Caco-2 (cell line): ENCODE measurements around the gene TRIO. TPM values are rescaled to one million over a fixed set of nuclear protein-coding genes. Genes with fewer than 3 reads are reported as not detected.
A peak's percentile ranks its signal among the peaks of the same experiment; 100 is the strongest.

ENCODE experiments used
- BruUV-seq: library from RNA; stranded (reverse); fragments of 400-500 nt; replicated peaks from 2 replicates; lab custom pipeline; 2021; lab: Mats Ljungman, UMichigan
- CTCF ChIA-PET: fragments of 300-600 bp; sonication (Branson Sonifier 250); formaldehyde crosslinking; loops from one replicate; lab custom pipeline; 2022; ENCODE audit warnings: antibody characterized with exemption; lab: Charles Lee
- POLR2A ChIA-PET: fragments of 300-600 bp; sonication (Branson Sonifier 250); formaldehyde crosslinking; loops from one replicate; lab custom pipeline; 2022; ENCODE audit warnings: antibody characterized with exemption; lab: Charles Lee
- DNase-seq, 2 experiments: peaks; one replicate each; pipeline versions ENCODE4 v3.0.0 to v3.0.0-alpha.2; 2020 to 2022
- H3K27me3 ChIP-seq: replicated peaks from 2 replicates; pipeline ENCODE4 v1.6.0; 2011; ENCODE audit warnings: low read length; ENCODE audit not compliant: control insufficient read depth, insufficient read depth
- H3K36me3 ChIP-seq: 2 replicates; pipeline ENCODE4 v1.5.1; 2011; ENCODE audit warnings: low read length; ENCODE audit not compliant: control insufficient read depth, insufficient read depth
- H3K4me1 ChIP-seq: fragments of 250-450 bp; sonication (Bioruptor Pico); 2 replicates; pipeline ENCODE4 v1.5.1; 2020; ENCODE audit warnings: mild to moderate bottlenecking
- H3K4me3 ChIP-seq: 2 replicates; pipeline ENCODE4 v1.5.1; 2011; ENCODE audit warnings: low read depth, mild to moderate bottlenecking, control low read depth, low read length
- H3K9me3 ChIP-seq: fragments of 250-450 bp; sonication (Bioruptor Pico); 2 replicates; pipeline ENCODE4 v1.5.1; 2020; ENCODE audit warnings: mild to moderate bottlenecking, moderate library complexity
- H3K27ac Mint-ChIP-seq: one replicate; pipeline ENCODE4 v1.8.0; 2022; ENCODE audit warnings: mixed read lengths; ENCODE audit not compliant: unreplicated experiment
- H3K27me3 Mint-ChIP-seq: one replicate; pipeline ENCODE4 v1.8.0; 2022; ENCODE audit warnings: mixed read lengths; ENCODE audit not compliant: insufficient read depth, unreplicated experiment
- H3K36me3 Mint-ChIP-seq: one replicate; pipeline ENCODE4 v1.8.0; 2022; ENCODE audit warnings: mild to moderate bottlenecking, mixed read lengths; ENCODE audit not compliant: insufficient read depth, unreplicated experiment
- H3K4me1 Mint-ChIP-seq: one replicate; pipeline ENCODE4 v1.8.0; 2022; ENCODE audit warnings: low read depth, mixed read lengths; ENCODE audit not compliant: unreplicated experiment
- H3K4me3 Mint-ChIP-seq: one replicate; pipeline ENCODE4 v1.8.0; 2022; ENCODE audit warnings: mild to moderate bottlenecking, moderate library complexity, mixed read lengths; ENCODE audit not compliant: unreplicated experiment
- H3K9me3 Mint-ChIP-seq: one replicate; pipeline ENCODE4 v1.8.0; 2022; ENCODE audit warnings: mixed read lengths; ENCODE audit not compliant: unreplicated experiment
- intact Hi-C: fragments of 100-400 bp; cut with micrococcal nuclease; formaldehyde crosslinking; loops from one replicate; pipeline ENCODE4 v1.10.0; 2022; ENCODE audit not compliant: unreplicated experiment
- total RNA-seq: library from RNA; stranded (reverse); gene quantifications from 2 replicates; pipeline ENCODE4 v1.2.3, GENCODE V29; 2022
- TF ChIP-seq, protein P1 (sequence below), 2 experiments: fragments of 200-600 bp in 1 of 2; IDR thresholded peaks; 1 replicate in 1 of 2; 2 replicates in 1 of 2; pipeline versions ENCODE4 v1.5.1 to v1.8.0; 2011 to 2022; ENCODE audit warnings: antibody characterized with exemption in 1 of 2, control low read depth in 1 of 2, inconsistent platforms in 1 of 2, low read depth in 1 of 2, low read length in 1 of 2, mild to moderate bottlenecking in 1 of 2, moderate library complexity in 1 of 2; ENCODE audit not compliant: insufficient read depth in 1 of 2, severe bottlenecking in 1 of 2, unreplicated experiment in 1 of 2

The TRIO gene
- total RNA-seq, 1 experiment from 2014 or later: 92.0 TPM

DNA sequence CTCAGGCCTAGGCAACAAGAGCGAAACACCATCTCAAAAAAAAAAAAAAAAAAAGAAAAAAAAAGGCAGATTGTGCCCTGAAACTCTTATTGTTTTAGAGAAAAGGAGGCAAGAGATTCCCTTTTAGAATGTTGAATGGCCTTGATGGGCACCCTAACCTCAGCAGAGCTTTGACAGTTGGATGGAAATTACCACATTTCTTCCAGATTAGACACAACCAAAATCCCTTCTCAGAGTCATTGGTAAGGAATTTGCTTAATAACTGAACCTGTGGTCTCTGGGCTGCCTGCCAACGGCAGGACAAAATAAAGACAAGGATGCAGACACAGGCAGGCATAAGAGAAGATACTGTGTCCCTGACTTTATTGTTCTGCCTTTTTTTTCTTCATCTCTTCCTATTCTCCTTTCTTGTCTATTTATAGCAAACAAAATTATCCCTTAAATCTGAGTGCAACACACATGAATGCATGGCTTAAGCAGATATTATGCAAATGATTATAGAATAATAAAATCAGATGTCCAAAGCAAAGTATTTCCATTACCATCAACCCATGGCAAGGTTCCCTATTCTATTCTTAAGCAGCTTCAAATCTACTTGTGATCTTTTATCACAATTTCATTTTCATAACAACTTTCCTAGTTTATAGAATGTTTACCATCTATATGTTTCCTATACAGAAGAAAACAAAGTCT, 37.3 kb upstream of the TRIO start:
- DNase-seq: no peak
- no peaks in the 10 kb centered on the region for H3K9me3 Mint-ChIP-seq
- no peaks in the 10 kb centered on the region for H3K27me3 ChIP-seq
- no peaks in the 10 kb centered on the region for H3K36me3 Mint-ChIP-seq
- TF ChIP-seq, protein P1, sequence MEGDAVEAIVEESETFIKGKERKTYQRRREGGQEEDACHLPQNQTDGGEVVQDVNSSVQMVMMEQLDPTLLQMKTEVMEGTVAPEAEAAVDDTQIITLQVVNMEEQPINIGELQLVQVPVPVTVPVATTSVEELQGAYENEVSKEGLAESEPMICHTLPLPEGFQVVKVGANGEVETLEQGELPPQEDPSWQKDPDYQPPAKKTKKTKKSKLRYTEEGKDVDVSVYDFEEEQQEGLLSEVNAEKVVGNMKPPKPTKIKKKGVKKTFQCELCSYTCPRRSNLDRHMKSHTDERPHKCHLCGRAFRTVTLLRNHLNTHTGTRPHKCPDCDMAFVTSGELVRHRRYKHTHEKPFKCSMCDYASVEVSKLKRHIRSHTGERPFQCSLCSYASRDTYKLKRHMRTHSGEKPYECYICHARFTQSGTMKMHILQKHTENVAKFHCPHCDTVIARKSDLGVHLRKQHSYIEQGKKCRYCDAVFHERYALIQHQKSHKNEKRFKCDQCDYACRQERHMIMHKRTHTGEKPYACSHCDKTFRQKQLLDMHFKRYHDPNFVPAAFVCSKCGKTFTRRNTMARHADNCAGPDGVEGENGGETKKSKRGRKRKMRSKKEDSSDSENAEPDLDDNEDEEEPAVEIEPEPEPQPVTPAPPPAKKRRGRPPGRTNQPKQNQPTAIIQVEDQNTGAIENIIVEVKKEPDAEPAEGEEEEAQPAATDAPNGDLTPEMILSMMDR (IDR thresholded peaks at IDR 0.05; ENCODE audit: insufficient read depth in 1 of 2, low read depth in 1 of 2, low read length in 1 of 2, severe bottlenecking in 1 of 2, unreplicated experiment in 1 of 2): no peak
- no peaks in the 10 kb centered on the region for H3K4me1 Mint-ChIP-seq
- BruUV-seq: no TSS peak
- intact Hi-C loops: loop anchor here (5.0 kb wide), 1 partner anchor 119 kb away; no protein-coding TSS in a partner anchor
- H3K4me3 Mint-ChIP-seq: no peak overlapping the region
- H3K4me3 ChIP-seq: no peak overlapping the region
- no peaks in the 10 kb centered on the region for H3K4me1 ChIP-seq
- H3K9me3 ChIP-seq: no peaks in the 10 kb centered on the region
- H3K27me3 Mint-ChIP-seq: no peaks in the 10 kb centered on the region
- ChIA-PET CTCF (interaction anchor here (0.9 kb wide), 1 partner anchor 246 kb away, joined by 3 read pairs; no protein-coding TSS in a partner anchor), POLR2A (no interaction called here)
- no peak overlapping the region for H3K27ac Mint-ChIP-seq
- H3K36me3 ChIP-seq: no peaks in the 10 kb centered on the region

DNA sequence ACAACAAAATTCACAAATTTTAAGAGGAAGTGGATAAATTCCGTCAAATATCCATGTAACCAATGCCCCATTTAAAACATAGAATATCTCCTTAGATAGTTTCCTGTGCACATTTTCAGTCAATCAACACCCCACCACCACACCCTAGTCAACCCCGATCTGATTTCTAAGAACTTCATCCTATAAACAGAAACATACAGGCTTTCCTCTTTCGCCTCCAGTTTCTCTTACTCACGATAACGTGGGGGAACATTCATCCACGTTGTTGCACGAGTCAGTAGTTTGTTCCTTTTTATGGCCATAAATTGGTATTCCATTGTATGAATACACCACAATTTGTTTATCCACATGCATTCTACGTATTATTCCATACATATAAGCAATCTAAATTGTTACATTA, 35.6 kb upstream of the TRIO start:
- Mint-ChIP-seq H3K27ac (no peak overlapping the region), H3K4me3 (no peak overlapping the region), H3K36me3 (no peaks in the 10 kb centered on the region), H3K9me3 (no peaks in the 10 kb centered on the region), H3K27me3 (no peaks in the 10 kb centered on the region), H3K4me1 (no peaks in the 10 kb centered on the region)
- H3K4me1 ChIP-seq: no peaks in the 10 kb centered on the region
- POLR2A ChIA-PET: no interaction called here
- H3K27me3 ChIP-seq: no peaks in the 10 kb centered on the region
- H3K4me3 ChIP-seq: no peak overlapping the region
- CTCF ChIA-PET: interaction anchor here (1.3 kb wide), 1 partner anchor 163 kb away, joined by 7 read pairs; no protein-coding TSS in a partner anchor
- TF ChIP-seq, protein P1 (IDR thresholded peaks at IDR 0.05; ENCODE audit: insufficient read depth in 1 of 2, low read depth in 1 of 2, low read length in 1 of 2, severe bottlenecking in 1 of 2, unreplicated experiment in 1 of 2): no peak
- no peaks in the 10 kb centered on the region for H3K9me3 ChIP-seq
- intact Hi-C loops: loop anchor here (5.0 kb wide), 1 partner anchor 120 kb away; no protein-coding TSS in a partner anchor
- DNase-seq: no peak
- no peaks in the 10 kb centered on the region for H3K36me3 ChIP-seq
- BruUV-seq: no TSS peak

DNA sequence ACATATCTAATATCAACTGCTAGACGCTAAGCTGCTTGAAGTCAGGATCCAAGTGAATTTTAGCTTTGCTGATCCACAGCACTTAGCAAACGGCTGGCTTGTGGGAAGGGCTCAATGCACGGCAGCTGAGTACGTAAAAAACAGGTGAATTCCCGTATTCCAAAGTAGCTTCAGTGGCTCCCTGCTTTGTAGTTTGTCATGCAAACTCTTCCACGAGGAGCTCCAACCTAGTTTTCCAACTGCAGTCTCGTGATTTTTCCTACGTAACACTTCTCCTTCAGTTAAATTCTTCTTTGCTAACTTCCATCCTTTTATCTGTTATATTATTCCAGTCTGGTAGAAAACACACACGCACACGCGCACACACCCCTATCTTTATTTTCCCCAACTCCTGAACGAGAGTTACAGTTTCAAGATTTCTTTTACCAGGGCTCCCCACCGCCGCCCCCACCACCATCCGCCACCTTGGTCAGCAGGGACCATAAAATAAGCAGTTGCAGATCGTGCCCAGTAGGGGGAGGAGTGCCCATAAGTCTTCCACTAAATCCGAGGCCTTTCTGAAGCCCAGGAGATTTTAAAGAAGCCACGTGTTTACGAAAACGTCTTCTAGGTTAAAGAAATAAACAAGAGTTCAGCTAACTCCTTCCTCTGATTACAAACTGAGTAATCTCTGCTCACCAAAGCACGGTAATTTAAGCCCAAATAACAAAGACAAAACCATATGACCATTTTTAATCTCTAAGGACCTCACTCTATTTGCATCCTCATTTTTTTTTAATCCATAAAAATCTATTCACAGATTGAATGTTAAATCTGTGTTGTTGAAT, 34.8 kb upstream of the TRIO start:
- Histone ChIP-seq H3K4me1 (no peaks in the 10 kb centered on the region), H3K4me3 (no peak overlapping the region), H3K27me3 (no peaks in the 10 kb centered on the region), H3K36me3 (no peaks in the 10 kb centered on the region), H3K9me3 (no peaks in the 10 kb centered on the region)
- no peak overlapping the region for H3K4me3 Mint-ChIP-seq
- DNase-seq: peak; percentile 57 to 62
- no peak overlapping the region for H3K27ac Mint-ChIP-seq
- intact Hi-C loops: loop anchor here (1.0 to 5.0 kb wide), 2 partner anchors 121 to 162 kb away; no protein-coding TSS in a partner anchor
- H3K27me3 Mint-ChIP-seq: no peaks in the 10 kb centered on the region
- no TSS peak for BruUV-seq
- TF ChIP-seq, protein P1 (IDR thresholded peaks at IDR 0.05; ENCODE audit: insufficient read depth in 1 of 2, low read depth in 1 of 2, low read length in 1 of 2, severe bottlenecking in 1 of 2, unreplicated experiment in 1 of 2): peak; percentile 67 to 81
- ChIA-PET POLR2A (no interaction called here), CTCF (interaction anchor here (1.3 kb wide), 1 partner anchor 162 kb away, joined by 7 read pairs; no protein-coding TSS in a partner anchor)
- no peaks in the 10 kb centered on the region for H3K36me3 Mint-ChIP-seq
- H3K4me1 Mint-ChIP-seq: no peaks in the 10 kb centered on the region
- no peaks in the 10 kb centered on the region for H3K9me3 Mint-ChIP-seq
